Eye (tissue), 1 donor: ENCODE data around the gene TBC1D8.
A peak's percentile ranks its signal among the peaks of the same experiment; 100 is the strongest.

Experiments used
- DNase-seq: peaks from one replicate; pipeline ENCODE4 v3.0.0-alpha.2; 2015

Gene TBC1D8

GRCh38 chr2:101161658-101162057, 10.5 kb upstream of the TBC1D8 start:
- no peak for DNase-seq

DNA sequence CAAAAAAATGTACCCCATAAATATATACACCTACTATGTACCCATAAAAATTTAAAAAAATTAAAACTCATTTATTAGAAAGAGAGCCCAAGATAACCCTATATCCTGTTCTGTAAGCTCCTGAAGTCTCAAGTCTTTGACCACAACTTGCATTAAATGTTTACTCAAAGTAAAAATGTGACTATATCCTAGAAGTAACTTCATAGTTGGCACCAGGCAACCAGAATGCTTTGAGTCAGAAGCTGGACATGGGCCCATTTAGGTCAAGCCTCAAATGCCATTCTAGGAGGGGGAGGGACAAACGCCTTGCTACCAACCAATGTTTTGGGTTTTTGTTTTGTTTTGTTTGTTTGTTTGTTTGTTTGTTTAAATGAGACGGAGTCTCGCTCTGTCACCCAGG, 9.3 kb upstream of the TBC1D8 start:
- no peak for DNase-seq

DNA sequence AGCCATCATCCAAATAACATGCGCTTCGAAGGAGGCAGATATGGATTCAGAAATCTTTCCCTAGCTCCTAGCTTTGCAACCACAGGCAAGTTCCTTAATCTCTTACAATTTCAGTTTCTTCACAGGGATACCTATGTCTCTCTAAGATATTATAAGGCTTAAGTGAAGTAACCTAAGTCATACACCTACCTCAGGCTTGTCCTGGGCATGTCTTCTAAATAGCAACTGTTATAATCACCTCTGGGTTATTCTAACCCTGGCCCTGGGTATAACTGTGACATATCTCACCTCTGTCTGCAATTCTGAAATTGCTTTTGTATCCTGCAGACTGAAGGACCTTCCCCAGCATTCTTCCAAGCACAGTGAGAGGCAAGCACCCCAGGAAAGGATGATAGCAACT, 8.3 kb upstream of the TBC1D8 start:
- no peak for DNase-seq

DNA sequence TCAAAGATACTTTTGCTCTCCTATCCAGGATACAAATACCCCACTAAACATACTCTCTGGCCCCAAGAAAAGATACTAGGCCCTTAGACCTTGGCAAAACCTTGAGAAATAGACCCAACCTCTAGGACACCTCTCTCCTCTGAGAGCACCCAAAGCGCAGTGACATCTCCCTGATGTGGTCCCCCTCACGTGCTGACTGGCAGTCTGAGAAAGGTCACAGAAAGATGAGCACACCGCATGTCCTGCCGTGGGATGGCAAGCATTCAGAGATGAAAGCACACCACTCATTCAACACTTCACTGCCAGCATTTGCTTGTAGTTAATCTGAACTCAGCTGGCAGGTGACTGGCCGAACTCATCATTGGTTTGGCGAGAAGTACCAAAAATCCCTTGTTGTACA, 6.1 kb upstream of the TBC1D8 start:
- no peak for DNase-seq

DNA sequence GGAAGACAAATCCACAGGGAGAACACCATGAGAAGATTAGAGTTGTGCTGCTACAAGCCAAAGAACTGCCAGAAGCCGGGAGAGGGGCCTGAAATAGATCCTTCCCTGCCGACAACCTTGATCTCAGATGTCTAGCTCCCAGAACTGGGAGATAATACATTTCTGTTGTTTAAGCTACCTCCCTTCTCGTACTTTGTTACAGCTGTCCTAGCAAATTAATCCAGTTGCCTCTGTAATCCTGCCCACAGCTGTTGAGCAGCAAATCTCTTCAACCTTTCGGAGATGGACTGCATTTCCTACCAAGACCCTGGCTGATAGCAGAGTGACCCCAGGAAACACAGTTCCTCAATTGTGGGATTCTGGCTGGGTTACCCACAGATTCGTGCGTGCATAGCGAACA, 2.6 kb upstream of the TBC1D8 start:
- DNase-seq = peak; percentile 54

DNA sequence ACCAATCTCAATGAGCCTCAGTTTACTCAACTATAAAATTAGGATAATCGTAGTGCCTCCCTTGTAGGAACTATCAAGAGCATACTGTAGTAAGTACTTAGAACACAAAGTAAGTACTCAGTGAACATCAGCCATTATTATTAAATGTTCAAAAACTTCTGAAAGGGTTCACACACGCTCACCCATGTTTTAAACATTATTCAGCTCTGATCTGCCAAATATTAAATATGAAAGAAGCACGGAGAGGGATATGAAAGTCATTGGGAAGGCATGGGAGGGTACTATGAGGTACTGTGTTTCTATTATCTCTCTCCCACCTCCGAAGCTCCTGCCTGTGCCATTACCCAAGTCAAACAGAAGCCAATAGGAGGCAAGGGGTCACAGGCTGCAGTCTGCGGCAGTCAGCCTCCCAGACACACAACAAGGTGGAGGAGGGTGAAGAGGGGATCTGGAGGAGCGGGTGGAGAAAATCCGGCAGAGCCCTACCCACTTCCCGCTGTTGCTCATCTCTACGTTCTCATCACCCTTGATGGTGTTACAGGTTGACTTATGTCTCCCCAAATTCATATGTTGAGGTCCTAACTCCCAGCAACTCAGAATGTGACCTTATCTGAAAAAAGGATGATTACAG, 2.0 kb upstream of the TBC1D8 start:
- DNase-seq = no peak

GRCh38 chr2:101152272-101153076, 1.3 kb upstream of the TBC1D8 start:
- DNase-seq = peak; percentile 84

DNA sequence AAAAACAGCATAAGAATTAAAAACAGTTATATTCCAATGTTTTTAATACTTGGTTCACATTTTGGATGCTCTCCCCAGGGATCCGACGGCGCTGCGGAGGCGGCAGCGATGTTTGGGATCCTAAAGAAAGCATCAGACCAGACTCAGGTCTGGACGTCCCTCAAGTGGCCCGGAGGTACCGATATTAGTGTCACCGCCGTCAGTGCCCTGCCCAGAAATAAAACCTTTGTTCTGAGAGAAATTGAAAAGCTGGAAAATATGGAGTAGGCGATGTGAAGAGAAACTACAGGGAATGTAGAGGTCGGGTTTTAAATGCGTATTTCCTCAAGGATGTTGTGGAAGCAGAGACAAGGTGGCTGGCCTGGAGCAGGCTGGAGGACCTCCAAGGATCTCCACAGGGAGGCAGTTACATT, 683 bp upstream of the TBC1D8 start:
- no peak for DNase-seq

DNA sequence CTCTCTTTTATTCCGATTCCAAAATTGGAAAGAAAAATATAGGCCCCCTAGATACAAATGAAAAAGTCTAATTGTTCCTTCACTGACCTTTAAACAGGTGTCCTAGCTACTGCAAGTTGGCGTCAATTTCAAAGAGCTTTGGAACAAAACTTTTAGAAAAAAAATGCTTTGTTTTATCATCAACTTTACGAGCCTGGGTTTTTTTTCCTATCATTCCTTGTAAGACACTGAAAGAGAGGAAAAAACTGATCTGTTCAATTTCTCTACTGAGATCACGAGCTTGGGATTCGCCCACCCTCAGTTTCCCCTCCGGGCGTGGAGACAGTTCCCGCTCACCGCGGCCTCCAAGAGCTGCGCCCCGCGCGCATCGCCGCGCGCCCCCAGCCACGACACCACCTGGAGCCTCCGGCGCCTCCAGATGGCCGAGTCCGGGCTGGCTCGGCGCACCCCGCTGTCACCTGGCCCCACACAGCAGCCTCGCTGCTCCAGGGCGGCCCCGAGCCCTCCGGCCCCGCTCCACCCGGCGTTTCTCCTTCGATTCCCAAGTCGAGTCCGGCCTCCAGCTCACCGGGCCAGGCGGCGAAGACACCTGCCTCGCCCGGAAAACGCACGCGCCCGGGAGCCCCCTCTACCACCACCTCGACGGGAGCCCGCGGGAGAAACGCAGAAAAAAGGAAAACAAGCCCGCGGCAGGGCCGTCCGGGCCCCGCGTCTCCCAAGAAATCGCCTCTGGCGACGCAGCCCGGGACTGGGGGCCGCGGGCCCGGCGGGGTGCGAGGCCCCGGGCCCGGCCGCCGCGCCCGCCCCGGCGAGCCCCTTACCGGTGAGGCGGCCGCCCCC, 656 bp downstream of the TBC1D8 start:
- DNase-seq = peak; percentile 71

- DNase-seq = peak; percentile 29
These were observed 1.7 kb downstream of the TBC1D8 start for GRCh38 chr2:101149241-101150192.

DNA sequence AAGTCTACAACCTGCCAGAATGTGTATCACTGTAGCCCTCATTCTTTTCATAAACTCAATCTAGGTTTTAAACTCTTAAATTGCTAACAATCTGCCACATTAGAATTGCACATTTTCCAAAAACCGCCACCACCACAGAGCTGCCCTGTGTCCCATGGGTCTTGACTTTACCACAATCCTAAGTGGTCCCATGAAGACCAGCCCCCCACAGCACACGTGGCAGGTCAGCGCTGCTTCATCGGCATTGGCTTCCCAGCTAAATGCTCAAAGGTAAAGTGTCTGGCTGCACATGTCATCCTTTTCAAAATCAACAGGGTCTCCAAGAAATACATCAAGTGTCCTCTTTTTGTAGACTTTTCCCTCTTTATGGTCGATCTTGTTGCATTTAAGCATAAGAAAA, 2.4 kb downstream of the TBC1D8 start:
- no peak for DNase-seq

- no peak for DNase-seq
These were observed 3.2 kb downstream of the TBC1D8 start for GRCh38 chr2:101147971-101148370.

DNA sequence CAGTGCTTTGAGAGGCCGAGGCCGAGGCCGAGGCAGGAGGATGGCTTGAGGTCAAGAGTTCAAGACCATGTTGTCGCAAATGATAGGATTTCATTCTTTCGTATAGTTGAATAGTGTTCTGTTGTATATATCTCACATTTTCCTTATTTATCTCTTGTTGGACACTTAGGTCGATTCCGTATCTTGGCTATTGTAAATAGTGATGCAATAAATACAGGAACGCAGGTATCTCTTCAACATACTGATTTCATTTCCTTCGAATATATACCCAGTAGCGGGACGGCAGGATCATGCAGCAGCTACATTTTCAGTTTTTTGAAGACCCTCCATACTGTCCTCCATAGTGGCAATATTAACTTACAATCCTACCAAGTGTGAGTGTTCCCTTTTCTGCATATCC, 4.1 kb downstream of the TBC1D8 start:
- DNase-seq = no peak

GRCh38 chr2:101146535-101146934, 4.6 kb downstream of the TBC1D8 start:
- no peak for DNase-seq

DNA sequence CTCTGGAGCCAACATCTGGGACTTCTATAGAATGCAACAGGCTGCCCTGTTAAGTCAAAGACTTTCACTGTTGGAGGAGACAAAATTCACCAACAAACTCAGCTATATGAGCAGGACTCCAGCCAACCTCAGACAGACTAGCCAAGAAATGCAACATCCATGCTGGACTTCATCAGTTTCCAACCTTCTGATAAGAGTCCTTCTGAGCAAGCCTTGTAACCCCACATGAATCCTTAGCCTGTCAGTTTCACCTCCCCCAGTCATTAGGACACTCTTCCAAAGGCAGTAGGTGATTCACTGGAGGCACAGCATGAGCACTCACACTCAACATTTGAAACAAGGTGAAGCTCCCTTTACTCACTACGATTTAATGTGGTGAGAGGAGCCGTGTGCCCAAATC, 5.8 kb downstream of the TBC1D8 start:
- no peak for DNase-seq

DNA sequence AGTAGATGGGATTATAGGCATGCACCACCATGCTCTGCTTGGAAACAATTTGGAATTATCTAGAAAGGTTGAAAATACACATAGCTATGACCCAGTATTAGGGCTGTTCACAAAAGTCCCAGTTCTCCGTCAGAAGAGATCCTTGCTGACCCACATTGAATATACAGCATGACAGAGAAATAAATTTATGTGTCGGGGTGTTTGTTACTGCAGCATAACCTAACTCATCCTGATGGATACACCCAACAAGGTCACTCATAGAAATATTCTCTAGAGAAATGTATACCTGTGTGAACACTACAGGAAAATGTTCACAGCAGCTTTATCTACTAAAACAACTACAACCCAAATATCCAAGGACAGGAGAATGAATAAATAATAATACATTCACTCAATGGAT, 9.0 kb downstream of the TBC1D8 start:
- DNase-seq = no peak

GRCh38 chr2:101140978-101141655, 10.1 kb downstream of the TBC1D8 start:
- no peak for DNase-seq

- no peak for DNase-seq
These were observed 10.9 kb downstream of the TBC1D8 start for GRCh38 chr2:101140237-101140636.

DNA sequence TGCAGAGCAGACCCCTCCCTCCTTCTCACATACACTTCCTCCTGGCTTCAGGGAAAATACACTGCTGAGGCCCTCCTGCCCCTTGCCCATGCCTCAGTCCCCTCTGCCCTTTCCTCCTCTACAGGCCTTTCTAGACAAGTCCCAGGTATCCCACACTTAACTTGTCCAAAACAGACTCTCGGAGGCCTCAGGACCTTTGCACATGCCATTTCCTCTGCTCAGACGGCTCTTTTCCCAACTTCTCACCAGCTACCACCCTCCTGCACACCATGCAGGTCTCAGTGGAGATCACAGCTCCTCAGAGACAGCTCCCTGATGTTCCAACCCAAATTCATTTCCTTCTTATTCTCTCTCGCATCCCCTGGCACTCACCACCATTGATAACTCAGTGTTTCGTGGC, 11.7 kb downstream of the TBC1D8 start:
- DNase-seq = no peak

GRCh38 chr2:101135412-101136296, 15.5 kb downstream of the TBC1D8 start:
- DNase-seq = no peak
